Activated CD4-positive, alpha-beta T cell treated with anti-CD3 and anti-CD28 coated beads, Interleukin-2, amount 50 U/mL, for 16 hours (primary cell): ENCODE data around the gene CSF2RB.

ENCODE experiments used
- DNase-seq: peaks from one replicate; pipeline ENCODE4 v3.0.0-alpha.2; 2020

The CSF2RB gene

DNA sequence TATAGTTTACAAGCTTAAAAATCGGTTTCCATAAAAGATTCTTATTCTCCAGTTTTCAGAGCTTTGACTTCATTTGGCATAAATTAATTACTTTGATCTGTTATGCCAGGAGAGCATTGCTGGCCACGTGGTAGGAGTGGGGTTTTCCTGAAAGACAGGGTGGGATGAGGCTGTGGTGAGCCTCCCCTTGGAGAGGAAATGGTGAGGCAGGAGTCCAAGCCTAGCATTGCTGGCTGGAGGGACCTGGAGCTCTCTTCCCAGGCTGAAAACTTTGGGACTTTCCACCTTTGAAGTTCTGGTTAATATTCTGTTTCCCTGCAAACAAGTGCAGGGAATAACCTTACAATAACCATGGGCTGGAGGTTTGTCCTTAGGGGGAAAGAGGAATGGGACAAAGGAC, 21.1 kb upstream of the CSF2RB start:
- no peak for DNase-seq

DNA sequence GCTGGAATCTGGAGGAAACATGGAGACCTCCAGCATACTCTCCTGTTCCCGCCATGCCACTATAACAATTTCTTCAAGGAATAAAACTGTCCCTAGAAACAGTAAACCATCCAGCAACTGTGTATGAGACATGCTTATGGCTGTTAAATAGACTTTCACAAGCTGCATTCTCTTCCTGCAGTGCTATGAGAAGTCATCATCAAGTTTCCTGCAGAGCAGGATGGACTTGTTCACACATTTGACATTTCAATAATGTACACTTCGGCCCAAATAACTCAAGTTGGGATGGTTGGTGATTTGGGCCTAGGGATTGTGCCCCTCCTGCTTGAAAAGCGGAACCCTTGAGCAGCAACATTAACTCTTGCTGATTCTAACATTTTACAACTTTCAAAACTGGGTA, 20.2 kb upstream of the CSF2RB start:
- no peak for DNase-seq

DNA sequence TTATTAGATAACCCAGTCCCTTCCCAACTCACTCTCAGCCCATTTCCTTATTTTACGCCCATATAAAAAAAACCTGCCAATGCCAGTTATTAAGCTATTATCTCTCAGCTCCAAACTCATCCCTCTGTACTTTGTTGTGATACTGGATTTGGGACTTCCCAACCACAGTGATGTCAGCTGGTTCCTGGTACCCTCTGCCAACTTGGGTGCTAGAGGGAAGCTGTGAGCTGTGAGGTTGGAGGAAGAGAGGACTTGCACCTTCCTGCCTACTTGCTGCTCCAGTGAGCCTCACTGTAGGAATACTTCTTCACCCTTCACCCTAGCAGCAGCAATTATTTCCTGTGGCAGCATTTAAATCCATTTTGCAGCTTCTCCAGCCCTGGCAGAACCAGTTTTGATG, 19.2 kb upstream of the CSF2RB start:
- no peak for DNase-seq

DNA sequence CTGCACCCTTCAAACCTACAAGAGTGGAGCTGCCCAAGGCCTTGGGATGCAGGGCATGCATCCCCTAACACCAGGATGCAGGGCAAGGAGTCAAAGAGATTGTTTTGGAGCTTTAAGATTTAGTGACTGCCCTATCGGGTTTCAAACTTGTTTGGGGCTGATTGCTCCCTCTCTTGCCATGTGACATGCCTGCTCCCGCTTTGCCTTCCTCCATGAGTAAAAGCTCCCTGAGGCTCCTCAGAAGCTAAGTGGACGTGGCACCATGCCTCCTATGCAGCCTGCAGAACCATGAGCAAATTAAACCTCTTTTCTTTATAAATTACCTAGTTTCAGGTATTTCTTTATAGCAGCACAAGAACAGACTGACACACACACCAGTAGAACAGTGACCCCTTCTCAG, 15.8 kb upstream of the CSF2RB start:
- DNase-seq, result no peak

DNA sequence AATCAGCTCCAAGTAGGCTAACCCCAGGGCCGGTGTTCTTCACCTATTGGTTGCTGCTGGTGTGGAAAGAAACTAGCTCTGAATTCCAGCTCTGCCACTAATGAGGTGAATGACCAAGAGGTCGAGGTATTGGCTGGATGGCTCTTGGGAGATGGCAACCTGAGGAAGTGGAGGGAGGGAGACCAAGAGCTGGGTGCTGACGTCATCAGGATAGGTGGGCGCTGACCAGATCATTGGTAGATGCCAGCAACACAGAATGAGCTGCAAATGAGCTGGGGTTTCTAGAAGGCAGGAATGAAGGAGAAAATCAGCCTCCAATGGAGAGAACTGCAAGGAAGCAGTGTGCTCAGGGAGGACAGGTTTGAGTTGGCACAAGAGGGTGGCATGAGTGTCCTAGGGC, 14.7 kb upstream of the CSF2RB start:
- no peak for DNase-seq

DNA sequence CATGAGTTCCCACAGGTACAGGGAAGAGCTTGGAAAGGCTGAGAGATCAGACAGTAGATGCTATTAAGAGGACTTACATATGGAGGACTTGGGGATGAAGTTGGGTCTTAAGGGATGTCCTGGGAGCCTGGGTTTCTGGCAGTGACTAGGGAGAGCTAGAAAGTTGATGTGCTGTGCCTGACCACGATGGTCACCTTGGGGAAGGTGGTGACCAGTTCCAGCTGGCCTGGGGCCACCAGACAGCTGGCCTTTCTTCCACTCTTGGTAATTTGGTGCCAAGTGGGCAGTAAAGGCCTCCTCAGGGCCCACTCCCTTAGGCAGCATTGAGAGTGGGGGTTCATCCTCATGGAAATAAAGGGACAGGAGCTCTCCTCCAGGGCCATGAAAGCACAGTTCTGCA, 13.9 kb upstream of the CSF2RB start:
- DNase-seq, result no peak

DNA sequence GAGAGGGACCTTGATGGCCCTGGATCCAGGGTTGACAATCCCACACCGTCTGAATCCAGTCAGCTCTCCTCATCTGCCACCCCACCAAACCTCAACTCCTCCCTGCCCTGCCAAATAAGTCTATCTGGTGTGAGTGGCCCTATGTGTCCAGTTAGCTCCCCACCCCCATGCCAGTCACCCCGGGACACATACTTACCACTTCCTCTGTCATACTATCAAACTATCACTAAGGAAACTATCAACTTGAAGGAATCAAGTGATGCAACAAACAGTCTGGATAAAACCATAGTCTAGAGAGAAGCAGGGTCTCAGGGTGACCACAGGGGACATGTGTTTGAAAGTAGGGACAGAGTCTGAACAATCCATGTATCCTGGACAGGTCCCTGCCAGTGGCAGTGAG, 13.2 kb upstream of the CSF2RB start:
- peak; percentile 14 for DNase-seq

DNA sequence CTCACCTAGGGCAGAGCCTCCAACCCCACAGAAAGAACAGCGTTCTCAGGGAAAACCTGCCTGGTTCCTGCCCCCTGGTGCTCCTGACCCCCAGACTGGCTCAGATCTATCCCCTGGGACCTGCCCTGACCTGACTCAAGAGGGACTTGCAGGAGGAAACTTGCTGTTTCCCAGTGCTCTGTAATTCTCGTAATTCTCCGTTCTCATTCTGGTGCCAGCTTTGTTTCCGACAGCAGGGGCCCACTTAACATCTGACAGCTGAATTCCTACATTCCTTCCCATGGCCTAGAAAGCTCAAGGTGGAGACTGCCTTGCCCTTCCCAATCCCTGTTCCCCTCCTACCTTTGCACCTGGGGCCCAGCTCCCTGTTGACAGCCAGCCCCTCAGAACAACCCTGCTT, 12.5 kb upstream of the CSF2RB start:
- no peak for DNase-seq

DNA sequence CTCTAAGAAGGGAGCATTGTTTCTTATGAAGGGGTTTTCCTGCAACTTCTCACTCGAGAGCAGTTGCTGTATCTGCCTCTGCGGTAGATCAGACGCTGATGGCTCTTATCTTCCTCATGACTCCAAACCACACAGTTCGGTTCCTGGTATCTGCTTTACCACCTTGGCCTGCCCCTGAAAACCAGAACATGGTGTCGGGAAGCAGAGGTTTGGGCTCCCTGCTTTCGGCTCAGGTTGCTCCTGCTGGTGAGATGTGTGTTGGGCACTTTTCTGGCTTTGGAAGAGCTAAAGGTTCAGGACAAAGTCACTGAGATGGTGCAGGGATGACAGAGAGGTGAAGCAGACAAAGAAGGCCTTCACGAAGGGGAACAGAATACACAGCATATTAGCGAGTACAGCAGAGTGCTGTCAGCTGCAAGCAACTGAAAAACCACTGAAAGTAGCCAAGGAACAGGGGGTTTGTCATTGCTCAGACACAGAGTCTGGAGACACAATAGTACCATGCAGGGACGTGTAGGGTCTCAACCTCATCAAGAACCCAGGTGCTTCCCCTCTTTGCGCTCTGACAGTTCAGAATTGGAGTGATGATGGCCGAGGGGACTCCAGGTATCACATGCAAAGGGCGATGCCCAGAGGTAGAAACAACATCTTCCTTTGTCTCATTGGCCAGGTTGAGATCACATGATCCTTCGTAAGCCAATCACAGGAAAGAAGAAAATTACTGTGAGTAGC, 11.9 kb upstream of the CSF2RB start:
- DNase-seq, result peak; percentile 56

DNA sequence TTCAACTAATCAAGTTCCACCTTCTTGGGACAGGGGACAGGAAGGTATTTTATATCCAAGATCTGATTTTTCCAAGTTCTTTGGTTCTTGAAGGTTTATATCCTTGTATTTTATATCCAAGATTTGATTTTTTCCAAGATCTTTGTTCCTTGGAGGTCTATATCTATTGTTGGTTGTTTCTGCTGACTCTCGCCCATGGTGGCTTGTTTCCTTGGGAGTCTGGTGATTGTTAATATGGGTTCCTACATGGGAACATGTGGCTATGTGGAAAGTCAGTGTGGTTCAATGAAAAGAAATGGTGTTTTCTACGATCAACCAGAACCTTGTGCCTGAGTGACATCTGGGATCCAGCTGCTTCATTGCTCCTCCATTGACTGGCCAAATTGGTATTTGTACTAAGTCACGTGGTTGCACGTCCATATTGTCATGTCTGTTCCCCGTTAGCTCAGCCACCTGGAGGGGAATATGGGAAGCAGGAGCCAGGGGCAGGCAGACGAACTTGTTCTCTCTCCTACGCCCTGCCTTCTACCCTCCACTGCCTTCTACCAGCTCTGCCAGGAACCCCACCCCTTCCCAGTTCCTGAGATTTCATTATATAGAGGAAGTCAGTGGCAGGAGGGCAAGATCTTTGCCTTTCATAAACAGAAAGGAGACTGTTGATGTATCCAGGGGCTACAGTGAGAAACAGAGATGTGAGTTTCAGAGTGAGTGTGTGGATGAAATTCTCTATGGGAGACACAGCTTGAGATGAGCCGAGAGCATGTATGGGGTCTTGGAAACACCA, 11.1 kb upstream of the CSF2RB start:
- DNase-seq, result no peak

DNA sequence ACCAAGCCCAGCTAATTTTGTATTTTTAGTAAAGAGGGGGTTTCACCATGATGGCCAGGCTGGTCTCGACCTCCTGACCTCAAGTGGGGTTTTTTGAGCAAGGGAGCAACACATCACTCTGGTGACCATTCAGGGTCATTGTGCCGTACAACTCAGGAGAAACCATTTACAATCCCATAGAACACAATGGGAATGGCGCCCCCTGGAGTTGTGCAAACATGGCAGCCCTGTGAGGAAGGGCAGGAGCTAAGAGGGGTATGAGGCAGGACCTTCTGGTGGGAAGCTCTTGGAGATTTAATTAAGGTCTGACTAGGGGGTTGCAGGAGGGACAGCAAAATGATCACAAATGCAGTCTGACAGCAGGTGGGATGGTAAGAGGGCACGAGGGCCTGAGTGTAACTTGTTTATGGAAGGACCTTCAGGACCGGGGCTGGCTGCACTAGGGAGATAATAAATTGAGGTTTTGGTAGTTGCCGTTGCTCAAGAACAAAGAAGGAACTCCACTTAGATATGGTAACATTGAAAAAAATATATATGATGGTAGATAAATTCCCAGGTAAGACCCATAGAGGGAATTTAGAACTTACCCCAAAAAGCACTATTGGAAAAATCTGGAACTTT, 9.1 kb upstream of the CSF2RB start:
- DNase-seq, result no peak

DNA sequence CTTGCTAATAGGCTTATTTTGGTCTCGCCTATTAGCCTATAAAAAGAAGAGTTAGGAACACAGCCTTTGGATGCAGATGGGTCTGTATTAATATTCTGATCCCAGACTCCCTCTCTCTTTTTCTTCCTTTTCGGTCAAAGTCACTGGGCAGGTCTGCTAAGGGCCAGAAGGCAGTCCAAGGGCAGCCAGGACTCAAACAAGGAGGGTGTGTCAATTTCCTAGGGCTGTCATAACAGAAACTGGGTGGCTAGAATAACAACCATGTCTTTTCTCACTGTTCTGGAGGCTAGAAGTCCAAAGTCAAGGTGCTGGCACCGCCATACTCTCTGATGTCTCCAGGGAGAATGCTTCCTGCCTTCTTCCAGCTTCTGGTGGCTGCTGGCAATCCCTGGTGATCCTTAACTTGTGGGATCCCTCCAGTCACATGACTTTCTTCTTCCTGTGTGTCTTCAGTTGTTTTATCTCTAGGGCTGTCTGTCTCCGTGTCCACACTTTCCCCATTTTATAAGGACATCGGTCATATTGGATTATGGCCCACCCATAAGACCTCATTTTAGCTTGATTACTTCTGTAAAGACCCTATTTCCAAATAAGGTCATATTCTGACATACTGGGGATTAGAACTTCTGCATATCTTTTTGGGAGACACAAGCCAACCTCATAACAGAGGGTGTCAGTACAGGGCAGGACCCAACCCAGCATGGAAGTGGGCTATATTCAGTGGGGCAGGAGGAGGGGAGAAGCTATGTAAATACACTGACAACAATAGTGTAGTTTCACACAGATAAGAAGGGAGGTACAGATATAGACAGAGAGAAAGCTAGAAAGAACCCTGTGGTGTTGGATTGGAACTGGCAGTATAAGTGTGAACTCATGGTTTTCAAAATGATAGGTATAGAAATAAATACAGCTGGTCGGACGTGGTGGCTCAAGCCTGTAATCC, 5.9 kb upstream of the CSF2RB start:
- no peak for DNase-seq

DNA sequence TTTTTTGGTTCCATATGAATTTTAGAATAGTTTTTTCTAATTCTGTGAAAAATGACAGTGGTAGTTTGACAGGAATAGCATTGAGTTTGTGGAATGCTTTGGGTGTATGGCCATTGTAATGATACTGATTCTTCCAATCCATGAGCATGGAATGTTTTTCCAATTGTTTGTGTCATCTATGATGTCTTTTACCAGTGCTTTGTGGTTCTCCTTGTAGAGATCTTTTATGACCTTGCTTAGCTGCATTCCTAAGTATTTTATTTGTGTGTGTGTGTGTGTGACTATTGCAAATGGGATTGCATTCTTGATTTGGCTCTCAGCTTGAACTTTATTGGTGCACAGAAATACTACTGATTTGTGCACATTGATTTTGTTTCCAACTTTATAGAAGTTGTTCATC, 3.0 kb upstream of the CSF2RB start:
- DNase-seq, result no peak

DNA sequence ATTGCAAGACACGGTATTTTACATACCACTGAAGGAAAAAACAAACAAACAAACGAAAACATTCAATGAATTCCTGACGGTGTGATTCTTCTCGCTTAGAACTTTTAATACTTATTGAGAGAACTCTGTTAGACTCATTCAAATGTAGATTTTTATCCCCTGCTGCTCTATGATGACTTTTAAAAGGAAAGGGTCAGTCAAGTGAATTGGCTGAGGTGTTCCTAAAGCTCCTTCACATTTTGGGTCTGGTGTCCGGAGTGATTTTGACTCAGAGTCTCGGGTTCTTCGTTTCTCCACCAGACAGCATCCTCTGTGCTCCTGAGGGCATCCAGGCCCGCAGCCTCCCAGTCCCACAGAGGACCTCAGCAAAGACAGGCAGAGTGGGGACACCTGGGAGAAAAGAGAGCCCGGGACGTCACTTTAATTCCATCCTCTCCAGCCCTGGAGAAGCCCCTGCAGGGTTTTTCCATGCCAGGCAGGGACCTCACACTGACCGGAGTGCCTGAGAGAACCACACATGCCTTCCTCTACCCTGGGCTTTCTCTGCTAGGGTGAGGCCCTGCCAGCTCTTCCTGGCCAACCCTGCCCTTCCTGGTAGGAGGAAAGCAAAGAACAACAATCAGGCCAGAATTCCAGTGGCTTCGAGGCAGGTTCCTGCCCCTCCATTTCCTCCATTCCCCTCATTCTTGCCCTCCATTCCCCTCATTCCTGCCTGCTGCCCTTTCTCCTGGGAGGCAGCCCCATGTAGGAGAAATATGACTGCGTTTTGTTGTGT, 1.4 kb upstream of the CSF2RB start:
- no peak for DNase-seq

DNA sequence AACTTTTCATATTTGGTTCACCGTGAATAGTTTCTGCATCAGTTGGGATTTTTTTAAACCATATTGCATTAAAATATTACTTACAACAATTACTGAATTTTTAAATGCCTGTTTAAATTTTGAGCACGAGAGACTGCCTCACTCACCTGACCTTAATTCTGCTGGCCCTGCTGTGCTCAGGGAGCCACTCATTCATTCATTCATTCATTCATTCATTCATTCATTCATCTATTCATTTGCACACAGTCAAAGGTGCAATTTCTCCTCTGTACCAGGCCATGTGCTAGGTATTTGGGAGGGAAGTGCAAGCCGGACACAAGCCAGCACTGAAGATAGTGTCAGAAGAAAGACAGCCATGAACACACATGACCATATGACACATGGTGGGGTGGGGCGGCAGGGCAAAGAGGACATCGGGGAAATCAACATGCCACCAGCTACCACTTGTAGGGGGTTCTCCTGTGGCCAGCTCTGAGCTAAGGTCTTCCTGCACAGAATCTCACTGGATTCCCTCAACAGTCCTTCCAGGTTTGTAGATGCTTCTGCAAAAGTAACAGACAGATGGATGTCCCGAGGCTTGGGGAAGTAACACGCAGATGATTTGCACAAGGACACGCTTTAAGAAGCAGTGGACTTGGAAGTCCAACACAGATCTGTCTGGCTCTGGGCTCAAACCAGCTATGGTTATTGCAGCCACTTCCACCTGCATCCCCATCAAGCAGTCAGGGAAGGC, 568 bp upstream of the CSF2RB start:
- no peak for DNase-seq

DNA sequence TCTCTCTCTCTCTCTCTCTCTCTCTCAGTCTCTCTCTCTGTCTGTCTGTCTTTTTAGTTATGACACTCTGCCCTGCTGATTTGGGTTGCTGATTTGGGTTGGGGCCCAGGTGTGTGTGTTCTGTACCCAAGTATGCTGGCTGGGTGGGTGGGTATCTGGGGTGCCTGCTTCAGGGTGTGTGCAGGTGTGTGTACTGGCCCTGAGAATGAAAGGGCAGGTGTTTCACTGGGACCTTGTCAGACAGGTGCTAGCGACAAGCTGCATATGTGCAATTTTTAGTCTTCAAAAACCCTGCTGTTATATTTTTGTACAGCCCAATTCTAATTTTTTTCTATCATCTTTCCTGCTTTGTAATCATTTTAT, 943 bp downstream of the CSF2RB start:
- DNase-seq, result no peak

DNA sequence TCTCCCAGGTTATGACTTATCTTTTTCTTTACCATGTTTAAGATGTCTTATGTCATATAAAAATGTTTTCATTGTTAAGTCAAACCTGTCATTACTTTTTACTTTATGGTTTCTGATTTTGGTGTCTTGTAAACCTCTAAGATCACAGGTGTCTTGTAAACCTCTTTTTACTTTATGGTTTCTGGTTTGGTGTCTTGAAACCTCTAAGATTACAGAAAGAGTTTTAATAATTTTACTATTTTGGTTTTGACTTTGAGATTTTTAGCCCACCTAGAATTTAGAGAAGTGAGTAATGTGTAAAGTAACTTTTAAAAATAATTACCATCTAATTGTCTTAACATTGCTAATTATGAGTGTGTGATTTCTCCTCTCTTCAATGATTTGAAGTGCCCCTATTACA, 2.6 kb downstream of the CSF2RB start:
- DNase-seq, result no peak

DNA sequence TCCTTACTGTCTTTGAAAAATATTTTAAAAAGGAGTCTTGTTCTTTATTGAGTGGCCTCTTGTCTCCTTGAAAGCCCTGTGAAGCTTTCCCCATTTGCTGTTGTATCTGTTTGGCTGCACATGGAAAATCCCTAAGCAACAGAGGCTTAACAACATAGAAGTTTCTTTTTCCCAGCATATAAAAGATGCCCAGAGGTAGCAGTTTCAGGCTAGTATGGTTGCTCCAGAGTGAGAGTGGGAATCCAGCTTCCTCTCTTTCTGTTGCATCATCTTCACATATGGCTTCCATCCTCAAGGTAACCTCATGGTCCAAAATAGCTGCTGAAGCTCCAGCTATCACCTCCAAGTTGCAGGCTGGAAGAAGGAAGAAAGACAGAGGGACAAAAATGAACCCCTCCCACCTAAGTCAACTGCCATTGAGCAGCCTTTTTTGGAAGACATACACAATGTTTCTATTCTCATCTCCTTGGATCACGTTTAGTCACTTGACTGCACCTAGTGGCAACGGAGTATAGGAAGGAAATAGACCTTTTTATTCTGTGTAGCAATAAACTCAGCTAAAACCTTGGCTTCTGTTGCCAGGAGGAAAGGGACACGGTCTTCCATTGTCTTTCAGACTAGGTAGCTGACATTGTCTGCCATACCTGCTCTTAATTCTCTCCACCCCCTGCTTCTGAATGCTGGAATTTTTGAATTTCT, 5.3 kb downstream of the CSF2RB start:
- no peak for DNase-seq

DNA sequence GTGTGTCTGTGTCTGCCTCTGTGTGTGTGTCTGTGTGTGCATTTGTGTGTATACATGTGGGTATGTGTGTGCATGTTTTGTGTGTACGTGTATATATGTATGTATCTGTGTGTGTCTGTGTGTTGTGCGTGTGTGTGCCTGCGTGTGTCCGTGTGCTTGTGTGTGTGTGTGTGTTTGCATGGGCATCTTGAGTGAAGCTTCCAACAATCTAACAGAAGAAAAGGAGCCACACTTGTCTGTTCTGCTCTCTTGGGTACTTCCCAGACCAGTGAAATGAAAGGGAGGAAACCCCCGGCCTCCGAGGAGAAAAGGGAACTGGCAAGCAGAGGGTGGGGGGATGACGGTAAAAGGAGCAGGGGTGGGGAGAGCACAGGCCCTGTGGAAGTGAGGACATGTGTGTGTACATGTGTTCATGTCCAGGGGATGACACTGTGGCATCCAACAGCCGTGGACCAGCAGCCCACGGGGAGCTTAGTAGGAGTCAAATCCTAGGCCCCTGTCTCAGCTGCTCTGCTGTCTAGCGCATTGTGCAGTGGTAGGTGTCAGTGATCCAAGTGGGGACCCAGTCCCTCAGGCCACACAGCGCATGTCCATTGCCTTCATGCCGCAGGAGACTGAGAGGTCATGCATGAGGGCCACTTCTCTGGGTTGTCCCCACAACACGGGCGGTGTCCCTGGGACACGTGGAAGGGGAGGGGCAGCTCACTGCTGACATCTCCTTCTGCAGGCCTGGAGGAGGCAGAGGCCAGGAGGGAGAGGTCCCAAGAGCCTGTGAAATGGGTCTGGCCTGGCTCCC, 8.1 kb downstream of the CSF2RB start:
- no peak for DNase-seq

DNA sequence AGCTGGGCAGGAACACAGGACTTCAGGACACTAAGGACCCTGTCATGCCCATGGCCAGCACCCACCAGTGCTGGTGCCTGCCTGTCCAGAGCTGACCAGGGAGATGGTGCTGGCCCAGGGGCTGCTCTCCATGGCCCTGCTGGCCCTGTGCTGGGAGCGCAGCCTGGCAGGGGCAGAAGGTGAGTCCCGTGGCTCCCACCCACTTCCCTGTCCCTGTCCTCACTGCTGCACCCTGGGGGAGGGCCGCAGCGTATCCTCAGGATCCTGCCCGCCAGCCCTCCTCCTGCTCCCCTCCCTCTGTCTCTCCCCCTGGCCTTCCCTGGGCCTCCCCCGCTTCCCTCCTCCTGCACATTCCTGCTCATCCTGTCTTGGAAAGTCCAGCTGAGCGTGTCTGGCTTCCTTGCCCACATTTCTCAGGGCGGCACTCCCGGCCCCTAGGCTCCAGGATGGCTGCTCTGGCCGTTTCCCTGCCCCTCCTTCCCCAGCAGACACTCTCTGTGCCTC, 8.7 kb downstream of the CSF2RB start:
- DNase-seq, result no peak
